Measurements from ENCODE around the gene RHBDL3.

DNA sequence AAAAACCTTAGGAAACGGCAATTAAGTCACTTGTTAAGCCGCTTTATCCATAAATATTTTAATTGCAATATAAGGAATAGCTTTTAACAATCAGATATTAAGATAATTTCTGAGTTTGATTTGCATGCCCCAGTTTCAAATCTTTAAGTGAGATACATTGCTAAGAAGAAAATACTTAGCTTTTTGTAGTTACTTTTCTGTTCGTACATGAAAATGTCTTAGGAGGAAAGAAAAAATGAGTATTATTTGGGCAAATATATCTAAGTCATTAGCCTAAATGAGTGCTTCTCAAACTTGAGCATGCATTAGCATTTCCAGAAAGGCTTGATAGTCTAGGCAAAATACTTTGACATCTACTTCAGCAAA is 90.7 kb downstream of the RHBDL3 start:
- TF ChIP-seq RFX5 (IDR thresholded peaks at IDR 0.05) (no peak), ZC3H11A (IDR thresholded peaks at IDR 0.05) (no peak), EP300 (IDR thresholded peaks at IDR 0.05) (no peak), RAD21 (conservative IDR thresholded peaks at IDR 0.05 in 1 of 2, IDR thresholded peaks at IDR 0.05 in 1 of 2) (no peak), MYC (IDR thresholded peaks at IDR 0.05; ENCODE audit: borderline replicate concordance, low read length) (no peak)
- TF ChIP-seq, protein P1, sequence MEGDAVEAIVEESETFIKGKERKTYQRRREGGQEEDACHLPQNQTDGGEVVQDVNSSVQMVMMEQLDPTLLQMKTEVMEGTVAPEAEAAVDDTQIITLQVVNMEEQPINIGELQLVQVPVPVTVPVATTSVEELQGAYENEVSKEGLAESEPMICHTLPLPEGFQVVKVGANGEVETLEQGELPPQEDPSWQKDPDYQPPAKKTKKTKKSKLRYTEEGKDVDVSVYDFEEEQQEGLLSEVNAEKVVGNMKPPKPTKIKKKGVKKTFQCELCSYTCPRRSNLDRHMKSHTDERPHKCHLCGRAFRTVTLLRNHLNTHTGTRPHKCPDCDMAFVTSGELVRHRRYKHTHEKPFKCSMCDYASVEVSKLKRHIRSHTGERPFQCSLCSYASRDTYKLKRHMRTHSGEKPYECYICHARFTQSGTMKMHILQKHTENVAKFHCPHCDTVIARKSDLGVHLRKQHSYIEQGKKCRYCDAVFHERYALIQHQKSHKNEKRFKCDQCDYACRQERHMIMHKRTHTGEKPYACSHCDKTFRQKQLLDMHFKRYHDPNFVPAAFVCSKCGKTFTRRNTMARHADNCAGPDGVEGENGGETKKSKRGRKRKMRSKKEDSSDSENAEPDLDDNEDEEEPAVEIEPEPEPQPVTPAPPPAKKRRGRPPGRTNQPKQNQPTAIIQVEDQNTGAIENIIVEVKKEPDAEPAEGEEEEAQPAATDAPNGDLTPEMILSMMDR (IDR thresholded peaks at IDR 0.05): no peak
- TF ChIP-seq, protein P2, sequence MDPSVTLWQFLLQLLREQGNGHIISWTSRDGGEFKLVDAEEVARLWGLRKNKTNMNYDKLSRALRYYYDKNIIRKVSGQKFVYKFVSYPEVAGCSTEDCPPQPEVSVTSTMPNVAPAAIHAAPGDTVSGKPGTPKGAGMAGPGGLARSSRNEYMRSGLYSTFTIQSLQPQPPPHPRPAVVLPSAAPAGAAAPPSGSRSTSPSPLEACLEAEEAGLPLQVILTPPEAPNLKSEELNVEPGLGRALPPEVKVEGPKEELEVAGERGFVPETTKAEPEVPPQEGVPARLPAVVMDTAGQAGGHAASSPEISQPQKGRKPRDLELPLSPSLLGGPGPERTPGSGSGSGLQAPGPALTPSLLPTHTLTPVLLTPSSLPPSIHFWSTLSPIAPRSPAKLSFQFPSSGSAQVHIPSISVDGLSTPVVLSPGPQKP (IDR thresholded peaks at IDR 0.05; ENCODE audit: low read depth, low read length): no peak

Data from A549 (cell line).